GM23248 (cell line): Measurements from ENCODE around the gene MFAP1.

Experiments
- EZH2 ChIP-seq: fragments of 200-600 bp; sonication (generic); IDR thresholded peaks from 2 replicates; pipeline ENCODE4 v1.6.1; 2018; ENCODE audit warnings: antibody characterized with exemption, mild to moderate bottlenecking; ENCODE audit not compliant: insufficient read depth, poor library complexity, severe bottlenecking
- EZH2phosphoT487 ChIP-seq: fragments of 200-600 bp; sonication (generic); IDR thresholded peaks from 2 replicates; pipeline ENCODE4 v1.6.1; 2018; ENCODE audit warnings: antibody characterized with exemption, moderate library complexity, mild to moderate bottlenecking, low read depth; ENCODE audit not compliant: insufficient read depth

DNA sequence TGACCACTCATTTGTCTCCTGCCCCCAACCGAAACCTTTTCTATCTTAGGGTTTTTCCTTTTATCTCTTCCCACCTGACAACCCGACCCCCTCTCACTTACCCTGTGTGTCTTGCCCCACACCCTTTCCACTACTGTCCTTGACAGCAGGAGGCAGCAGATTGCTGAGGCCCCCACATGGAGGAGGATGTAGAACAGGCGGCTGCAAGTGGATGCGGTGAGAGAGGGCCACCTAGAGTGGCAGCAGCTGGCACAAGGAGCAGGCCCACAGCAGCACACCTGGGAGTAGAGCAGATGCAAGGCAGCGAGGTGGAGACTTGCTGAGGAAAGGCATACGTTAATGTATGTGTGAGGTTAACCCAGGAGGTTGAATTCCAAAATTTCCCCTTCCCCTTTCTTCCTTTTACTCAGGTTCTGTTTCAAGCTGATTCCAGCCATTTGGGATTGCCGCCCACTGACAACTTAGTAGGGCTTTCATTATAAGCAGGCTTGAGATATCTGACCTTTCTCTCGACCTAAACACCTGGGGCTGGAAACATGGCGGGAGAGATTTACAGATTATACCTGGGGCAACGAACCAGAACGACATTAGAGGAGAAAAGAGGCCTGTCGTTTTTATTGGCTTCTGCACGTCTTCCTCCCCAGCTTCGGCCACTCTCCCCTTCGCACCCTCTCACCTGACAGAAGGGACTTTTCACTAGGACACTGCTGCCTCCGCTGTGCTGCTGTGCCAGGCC lies 25.1 kb downstream of the MFAP1 start:
- TF ChIP-seq EZH2: no peak
- TF ChIP-seq EZH2phosphoT487: no peak
